ENCODE data around the gene PSTK. TPM values are rescaled to one million over a fixed set of nuclear protein-coding genes. Genes with fewer than 3 reads are reported as not detected.

PSTK gene
- total and polyA plus RNA-seq, 7 experiments from 2014 or later = 4.3 to 13.2 (median 8.9) TPM

DNA sequence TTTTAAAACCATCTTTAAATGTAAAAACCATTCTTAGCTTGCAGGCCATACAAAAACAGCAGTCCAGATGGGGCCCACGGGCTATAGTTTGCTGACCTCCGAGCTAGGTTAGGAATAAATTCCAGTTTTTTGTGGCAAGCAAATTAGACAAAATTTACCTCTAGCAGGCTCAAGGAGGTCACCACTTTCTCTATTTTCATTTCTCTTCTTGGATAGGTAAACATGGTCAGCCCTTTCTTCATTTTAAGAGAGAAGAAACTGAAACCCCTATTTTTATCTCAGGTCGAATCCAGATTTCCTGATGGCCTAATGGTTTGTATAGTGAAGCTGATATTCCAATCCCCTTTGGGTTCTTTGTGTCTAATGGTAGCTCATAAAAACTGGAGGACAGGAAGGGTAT, 17.7 kb downstream of the PSTK start:
- CTCF ChIA-PET = interaction anchor here (0.9 kb wide), 1 partner anchor 17 kb away, joined by 4 read pairs; the partner anchor contains the start of gene PSTK
- no peaks in the 10 kb centered on the region for H3K9me3 ChIP-seq (ENCODE audit: control insufficient read depth in 2 of 3, low read length in 3 of 3)
- H3K4me1 ChIP-seq (ENCODE audit: control insufficient read depth in 2 of 2, insufficient read depth in 2 of 2, low read length in 2 of 2) = no peaks in the 10 kb centered on the region
- DNase-seq (no peak), ATAC-seq (no peak)
- peaks cover 14 to 53% (median 39%) of the 10 kb centered on the region in 7 donors for H3K4me1 Mint-ChIP-seq
- H3K27ac ChIP-seq (ENCODE audit: low read depth, low read length) = no peak overlapping the region
- no peak overlapping the region for H3K4me3 ChIP-seq (ENCODE audit: low read length)
- no peaks in the 10 kb centered on the region for H3K9me3 Mint-ChIP-seq
- H3K36me3 Mint-ChIP-seq = peaks cover 6 to 39% (median 17%) of the 10 kb centered on the region in 5 donors
- intact Hi-C loops (cut with micrococcal nuclease) = no loop called here
- POLR2A ChIA-PET = interaction anchor here (1.0 kb wide), 1 partner anchor 10 kb away, joined by 3 read pairs; no protein-coding TSS in a partner anchor
- H3K4me3 Mint-ChIP-seq = no peak overlapping the region
- H3K27me3 Mint-ChIP-seq = no peaks in the 10 kb centered on the region
- no peaks in the 10 kb centered on the region for H3K27me3 ChIP-seq (ENCODE audit: control insufficient read depth in 2 of 2, insufficient read depth in 2 of 2, low read length in 2 of 2)
- H3K36me3 ChIP-seq (ENCODE audit: control insufficient read depth in 2 of 3, insufficient read depth in 3 of 3, low read length in 3 of 3) = peaks cover 0 to 50% (median 12%) of the 10 kb centered on the region in 3 experiments
- no peak overlapping the region for H3K27ac Mint-ChIP-seq

DNA sequence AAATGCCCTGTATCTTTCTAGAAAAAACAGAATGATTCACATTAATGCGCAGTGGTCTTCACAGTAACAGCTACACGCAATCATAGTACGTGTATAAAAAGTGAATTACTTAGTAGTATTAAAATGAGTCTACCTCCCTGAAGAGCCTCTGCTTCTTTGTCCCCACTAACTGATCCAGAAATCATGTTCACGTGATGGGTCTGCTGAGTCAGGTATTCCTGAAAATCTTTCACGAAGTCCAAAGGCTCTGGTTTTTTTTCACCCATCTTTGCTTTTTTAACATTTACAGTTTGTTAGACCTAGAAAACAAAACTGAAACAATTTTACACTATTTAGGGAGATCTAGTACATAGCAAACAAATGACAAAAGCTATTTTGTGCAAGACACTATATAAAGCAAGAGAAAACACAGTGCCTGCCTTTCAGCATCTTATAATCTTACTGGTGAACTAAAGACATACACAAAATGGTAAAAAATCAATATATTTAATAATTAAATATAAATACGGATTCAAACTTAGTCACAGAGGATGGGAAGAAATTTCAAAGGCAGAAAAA, 18.2 kb downstream of the PSTK start:
- Mint-ChIP-seq H3K9me3 (no peaks in the 10 kb centered on the region), H3K4me1 (peaks cover 14 to 58% (median 42%) of the 10 kb centered on the region in 7 donors), H3K36me3 (peaks cover 6 to 39% (median 17%) of the 10 kb centered on the region in 5 donors), H3K27ac (no peak overlapping the region), H3K27me3 (no peaks in the 10 kb centered on the region), H3K4me3 (no peak overlapping the region)
- POLR2A ChIA-PET = interaction anchor here (1.0 kb wide), 1 partner anchor 10 kb away, joined by 3 read pairs; no protein-coding TSS in a partner anchor
- Histone ChIP-seq H3K27me3 (ENCODE audit: control insufficient read depth in 2 of 2, insufficient read depth in 2 of 2, low read length in 2 of 2) (no peaks in the 10 kb centered on the region), H3K27ac (ENCODE audit: low read depth, low read length) (no peak overlapping the region), H3K36me3 (ENCODE audit: control insufficient read depth in 2 of 3, insufficient read depth in 3 of 3, low read length in 3 of 3) (peaks cover 0 to 50% (median 12%) of the 10 kb centered on the region in 3 experiments), H3K9me3 (ENCODE audit: control insufficient read depth in 2 of 3, low read length in 3 of 3) (no peaks in the 10 kb centered on the region), H3K4me3 (ENCODE audit: low read length) (no peak overlapping the region), H3K4me1 (ENCODE audit: control insufficient read depth in 2 of 2, insufficient read depth in 2 of 2, low read length in 2 of 2) (peaks cover 0 to 3% of the 10 kb centered on the region in 2 donors)
- DNase-seq (no peak), ATAC-seq (no peak)
- intact Hi-C loops (cut with micrococcal nuclease) = no loop called here
- CTCF ChIA-PET = interaction anchor here (0.9 kb wide), 1 partner anchor 18 kb away, joined by 4 read pairs; the partner anchor contains the start of gene PSTK

DNA sequence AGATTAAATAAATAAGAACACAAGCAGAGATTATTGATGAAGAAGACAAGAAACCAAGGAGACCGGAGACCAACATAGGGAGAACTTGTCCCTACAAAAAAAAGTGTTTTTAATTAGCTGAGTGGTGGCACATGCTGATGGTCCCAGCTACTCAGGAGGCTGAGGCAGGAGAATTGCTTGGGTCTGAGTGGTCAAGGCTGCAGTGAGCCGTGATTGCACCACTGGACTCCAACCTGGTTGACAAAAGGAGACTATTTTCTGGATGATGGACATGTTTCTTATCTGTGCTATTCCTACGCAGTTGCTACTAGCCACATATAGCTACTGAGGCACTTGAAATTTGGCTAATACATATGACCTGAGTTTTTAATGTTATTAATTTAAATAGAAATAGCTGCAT, 18.7 kb downstream of the PSTK start:
- Histone ChIP-seq H3K27ac (ENCODE audit: low read depth, low read length) (no peak overlapping the region), H3K36me3 (ENCODE audit: control insufficient read depth in 2 of 3, insufficient read depth in 3 of 3, low read length in 3 of 3) (peaks cover 0 to 45% (median 9%) of the 10 kb centered on the region in 3 experiments), H3K9me3 (ENCODE audit: control insufficient read depth in 2 of 3, low read length in 3 of 3) (no peaks in the 10 kb centered on the region), H3K4me3 (ENCODE audit: low read length) (no peak overlapping the region), H3K4me1 (ENCODE audit: control insufficient read depth in 2 of 2, insufficient read depth in 2 of 2, low read length in 2 of 2) (peaks cover 0 to 7% of the 10 kb centered on the region in 2 donors), H3K27me3 (ENCODE audit: control insufficient read depth in 2 of 2, insufficient read depth in 2 of 2, low read length in 2 of 2) (no peaks in the 10 kb centered on the region)
- DNase-seq = no peak
- Mint-ChIP-seq H3K27ac (peak overlapping the region in 1 of 9 donors; percentile 14), H3K27me3 (no peaks in the 10 kb centered on the region), H3K36me3 (peaks cover 6 to 37% (median 16%) of the 10 kb centered on the region in 5 donors), H3K4me3 (no peak overlapping the region), H3K4me1 (peaks cover 14 to 63% (median 47%) of the 10 kb centered on the region in 7 donors), H3K9me3 (no peaks in the 10 kb centered on the region)
- ChIA-PET POLR2A (interaction anchor here (1.0 kb wide), 1 partner anchor 9 kb away, joined by 6 read pairs; the partner anchor contains the start of gene IKZF5), CTCF (no interaction called here)
- ATAC-seq = no peak
- intact Hi-C loops (cut with micrococcal nuclease) = no loop called here

DNA sequence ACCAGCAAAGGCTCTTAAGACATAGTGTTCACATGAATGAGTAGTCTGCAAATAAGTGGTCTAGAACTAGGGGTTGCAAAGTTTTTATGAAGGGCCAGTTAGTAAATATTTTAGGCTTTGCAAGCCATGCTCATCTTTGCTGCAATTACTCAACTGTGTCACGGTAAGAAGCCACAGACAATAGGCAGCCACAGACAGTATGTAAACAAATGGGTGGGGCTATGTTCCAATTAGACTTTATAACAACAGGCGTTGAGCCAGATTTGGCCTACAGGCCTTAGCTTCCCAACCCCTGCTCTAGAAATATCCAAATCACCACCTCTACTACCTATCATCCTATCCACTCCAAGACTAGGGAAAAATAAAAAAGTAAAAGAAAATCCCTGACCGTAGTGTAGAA, 19.1 kb downstream of the PSTK start:
- peaks cover 6 to 33% (median 12%) of the 10 kb centered on the region in 5 donors for H3K36me3 Mint-ChIP-seq
- no peaks in the 10 kb centered on the region for H3K9me3 Mint-ChIP-seq
- Histone ChIP-seq H3K27ac (ENCODE audit: low read depth, low read length) (no peak overlapping the region), H3K4me3 (ENCODE audit: low read length) (no peak overlapping the region), H3K9me3 (ENCODE audit: control insufficient read depth in 2 of 3, low read length in 3 of 3) (no peaks in the 10 kb centered on the region), H3K27me3 (ENCODE audit: control insufficient read depth in 2 of 2, insufficient read depth in 2 of 2, low read length in 2 of 2) (no peaks in the 10 kb centered on the region), H3K36me3 (ENCODE audit: control insufficient read depth in 2 of 3, insufficient read depth in 3 of 3, low read length in 3 of 3) (peaks cover 0 to 41% (median 8%) of the 10 kb centered on the region in 3 experiments), H3K4me1 (ENCODE audit: control insufficient read depth in 2 of 2, insufficient read depth in 2 of 2, low read length in 2 of 2) (peaks cover 0 to 7% of the 10 kb centered on the region in 2 donors)
- ATAC-seq (no peak), DNase-seq (no peak)
- peaks cover 14 to 67% (median 51%) of the 10 kb centered on the region in 7 donors for H3K4me1 Mint-ChIP-seq
- no peak overlapping the region for H3K4me3 Mint-ChIP-seq
- CTCF ChIA-PET = no interaction called here
- POLR2A ChIA-PET = interaction anchor here (1.0 kb wide), 1 partner anchor 9 kb away, joined by 6 read pairs; the partner anchor contains the start of gene IKZF5
- intact Hi-C loops (cut with micrococcal nuclease) = no loop called here
- H3K27ac Mint-ChIP-seq = peak overlapping the region in 5 of 9 donors; percentile 13 to 83 (median 19)
- H3K27me3 Mint-ChIP-seq = no peaks in the 10 kb centered on the region

DNA sequence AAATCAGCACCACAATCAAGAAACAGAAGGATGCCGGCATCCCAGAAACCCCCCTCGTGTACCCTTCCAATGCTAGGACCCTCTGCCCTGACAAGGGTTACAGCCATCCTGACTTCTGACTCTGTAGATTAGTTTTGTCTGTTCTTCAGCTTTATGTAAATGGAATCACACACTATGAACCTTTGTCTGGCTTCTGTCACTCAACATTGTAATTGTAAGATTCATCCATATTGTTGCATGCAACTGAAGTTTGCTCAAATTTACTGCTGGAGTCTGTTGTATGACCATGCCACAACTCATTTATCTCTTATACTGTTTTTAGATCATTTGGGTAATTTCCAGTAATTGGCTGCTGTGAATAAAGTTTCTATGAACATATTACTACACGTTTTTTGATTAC, 20.0 kb downstream of the PSTK start:
- ATAC-seq = no peak
- Histone ChIP-seq H3K36me3 (ENCODE audit: control insufficient read depth in 2 of 3, insufficient read depth in 3 of 3, low read length in 3 of 3) (peaks cover 0 to 33% (median 8%) of the 10 kb centered on the region in 3 experiments), H3K27me3 (ENCODE audit: control insufficient read depth in 2 of 2, insufficient read depth in 2 of 2, low read length in 2 of 2) (no peaks in the 10 kb centered on the region), H3K4me1 (ENCODE audit: control insufficient read depth in 2 of 2, insufficient read depth in 2 of 2, low read length in 2 of 2) (peaks cover 0 to 7% of the 10 kb centered on the region in 2 donors), H3K9me3 (ENCODE audit: control insufficient read depth in 2 of 3, low read length in 3 of 3) (no peaks in the 10 kb centered on the region), H3K4me3 (ENCODE audit: low read length) (no peak overlapping the region), H3K27ac (ENCODE audit: low read depth, low read length) (no peak overlapping the region)
- Mint-ChIP-seq H3K4me1 (peaks cover 14 to 75% (median 58%) of the 10 kb centered on the region in 7 donors), H3K27me3 (no peaks in the 10 kb centered on the region), H3K36me3 (peaks cover 4 to 29% (median 11%) of the 10 kb centered on the region in 5 donors), H3K9me3 (no peaks in the 10 kb centered on the region), H3K27ac (peak overlapping the region in 5 of 9 donors; percentile 29 to 77 (median 55)), H3K4me3 (no peak overlapping the region)
- POLR2A ChIA-PET = interaction anchor here (0.7 kb wide), 1 partner anchor 9 kb away, joined by 3 read pairs; no protein-coding TSS in a partner anchor
- no peak for DNase-seq
- intact Hi-C loops (cut with micrococcal nuclease) = no loop called here
- CTCF ChIA-PET = no interaction called here

DNA sequence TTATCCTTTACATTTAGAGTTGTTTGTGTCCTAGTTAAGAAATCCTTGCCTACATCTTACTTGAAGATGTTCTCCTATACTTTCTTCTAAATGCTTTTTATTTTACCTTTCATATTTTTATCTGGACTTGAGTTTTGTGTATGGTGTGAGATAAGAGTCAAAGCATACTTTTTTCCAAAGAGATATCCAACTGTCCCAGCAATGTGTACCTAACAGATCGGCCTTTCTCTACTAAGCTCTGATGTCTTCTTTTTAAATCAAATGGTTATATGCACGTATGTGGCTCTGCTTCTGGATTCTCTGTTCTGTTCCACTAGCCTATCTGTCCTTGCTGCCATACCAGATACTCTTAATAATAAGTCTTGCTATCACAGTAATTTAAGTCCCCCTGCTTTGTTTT, 21.2 kb downstream of the PSTK start:
- DNase-seq (no peak), ATAC-seq (no peak)
- H3K4me1 Mint-ChIP-seq = peaks cover 17 to 87% (median 70%) of the 10 kb centered on the region in 7 donors
- H3K9me3 Mint-ChIP-seq = no peaks in the 10 kb centered on the region
- H3K36me3 ChIP-seq (ENCODE audit: control insufficient read depth in 2 of 3, insufficient read depth in 3 of 3, low read length in 3 of 3) = peaks cover 0 to 22% (median 8%) of the 10 kb centered on the region in 3 experiments
- H3K27ac ChIP-seq (ENCODE audit: low read depth, low read length) = no peak overlapping the region
- H3K36me3 Mint-ChIP-seq = peaks cover 0 to 25% (median 10%) of the 10 kb centered on the region in 5 donors
- no peak overlapping the region for H3K27ac Mint-ChIP-seq
- H3K9me3 ChIP-seq (ENCODE audit: control insufficient read depth in 2 of 3, low read length in 3 of 3) = no peaks in the 10 kb centered on the region
- no peak overlapping the region for H3K4me3 ChIP-seq (ENCODE audit: low read length)
- peaks cover under 1 to 11% of the 10 kb centered on the region in 2 donors for H3K4me1 ChIP-seq (ENCODE audit: control insufficient read depth in 2 of 2, insufficient read depth in 2 of 2, low read length in 2 of 2)
- no peaks in the 10 kb centered on the region for H3K27me3 Mint-ChIP-seq
- H3K4me3 Mint-ChIP-seq = peak overlapping the region in 2 of 10 donors; percentile 4 to 34
- POLR2A ChIA-PET = no interaction called here
- CTCF ChIA-PET = no interaction called here
- intact Hi-C loops (cut with micrococcal nuclease) = no loop called here
- H3K27me3 ChIP-seq (ENCODE audit: control insufficient read depth in 2 of 2, insufficient read depth in 2 of 2, low read length in 2 of 2) = no peaks in the 10 kb centered on the region
